GM21786 (cell line): ENCODE measurements around the gene CCDC107.
"Not testable (repeated sequence)": the region's sequence is repeated elsewhere in the genome, so short reads cannot be mapped to it uniquely, and the experiment has no call there.

Experiments used
- ATAC-seq: cut with Tn5 transposase; IDR thresholded peaks from one replicate; pipeline ENCODE4 v1.9.1; 2021; ENCODE audit not compliant: unreplicated experiment

The CCDC107 gene

DNA sequence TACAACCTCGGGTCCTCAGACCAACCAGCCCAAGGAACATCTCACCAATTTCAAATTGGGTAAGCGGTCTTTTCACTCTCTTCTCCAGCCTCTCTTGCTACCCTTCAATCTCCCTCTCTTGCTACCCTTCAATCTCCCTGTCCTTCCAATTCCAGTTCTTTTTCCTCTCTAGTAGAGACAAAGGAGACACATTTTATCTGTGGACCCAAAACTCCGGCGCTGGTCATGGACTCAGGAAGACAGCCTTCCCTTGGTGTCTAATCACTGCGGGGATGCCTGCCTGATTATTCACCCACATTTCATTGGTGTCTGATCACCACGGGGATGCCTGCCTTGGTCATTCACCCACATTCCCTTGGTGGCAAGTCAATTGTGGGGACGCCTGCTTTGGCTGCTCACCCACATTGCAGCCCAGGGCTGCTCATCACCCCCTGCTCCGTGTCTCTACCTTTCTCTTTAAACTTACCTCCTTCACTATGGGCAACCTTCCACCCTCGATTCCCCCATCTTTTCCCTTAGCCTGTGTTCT is 20.6 kb upstream of the CCDC107 start:
- ATAC-seq, result not testable (repeated sequence)

DNA sequence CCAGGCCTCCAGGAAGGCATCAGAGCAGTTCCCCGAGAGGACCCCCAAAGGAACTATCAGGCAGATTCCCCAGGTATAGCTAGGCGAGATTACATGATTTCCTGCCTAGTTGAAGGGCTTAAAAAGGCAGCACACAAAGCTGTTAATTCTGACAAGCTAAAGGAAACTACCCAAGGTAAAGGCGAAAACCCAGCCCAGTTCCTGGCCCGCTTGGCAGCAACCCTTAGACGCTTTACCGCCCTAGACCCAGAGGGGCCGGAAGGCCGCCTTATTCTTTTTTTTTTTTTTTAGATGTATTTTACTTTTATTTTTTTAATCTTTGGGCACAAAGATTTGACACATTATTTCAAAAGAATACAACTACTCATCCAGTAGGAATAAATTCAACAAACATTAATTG is 19.3 kb upstream of the CCDC107 start:
- ATAC-seq, result not testable (repeated sequence)

DNA sequence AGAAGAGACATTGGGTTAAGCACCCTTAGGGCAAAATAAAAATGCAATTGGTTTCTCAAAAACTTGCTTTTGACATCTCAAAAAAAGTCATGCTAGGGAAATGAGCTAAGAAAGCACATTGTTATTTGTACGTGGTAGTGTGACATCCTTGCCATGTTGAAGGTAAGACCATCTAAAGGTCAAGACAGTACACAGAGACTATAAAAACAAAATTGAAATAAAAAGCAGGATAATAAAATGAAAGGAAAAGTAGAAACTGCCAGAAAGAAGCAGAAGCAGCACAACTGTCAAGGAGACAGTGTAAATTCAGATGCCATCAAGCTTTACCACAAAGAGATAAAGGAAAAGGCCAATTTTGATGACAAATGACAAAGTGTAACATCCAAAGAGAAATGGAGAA is 18.9 kb upstream of the CCDC107 start:
- ATAC-seq, result not testable (repeated sequence)

DNA sequence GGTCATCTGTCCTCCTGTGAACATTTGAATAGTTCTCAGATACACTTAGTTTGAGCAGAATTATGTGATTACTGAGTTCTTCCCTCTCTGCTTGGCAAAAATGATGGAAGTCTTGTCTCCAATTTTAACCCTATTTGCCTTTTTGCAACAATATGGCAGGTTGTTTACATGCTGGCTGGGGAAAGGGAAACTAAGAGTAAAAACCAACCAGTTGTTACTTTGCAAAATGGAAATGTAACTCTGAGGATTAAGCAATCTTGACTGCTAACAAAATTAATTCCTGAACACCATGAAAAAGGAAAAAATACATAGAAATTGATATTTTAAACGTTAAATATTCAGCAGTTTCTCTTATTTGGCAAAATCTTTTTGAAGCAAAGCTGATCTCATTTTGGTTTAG is 18.5 kb upstream of the CCDC107 start:
- ATAC-seq, result no peak

DNA sequence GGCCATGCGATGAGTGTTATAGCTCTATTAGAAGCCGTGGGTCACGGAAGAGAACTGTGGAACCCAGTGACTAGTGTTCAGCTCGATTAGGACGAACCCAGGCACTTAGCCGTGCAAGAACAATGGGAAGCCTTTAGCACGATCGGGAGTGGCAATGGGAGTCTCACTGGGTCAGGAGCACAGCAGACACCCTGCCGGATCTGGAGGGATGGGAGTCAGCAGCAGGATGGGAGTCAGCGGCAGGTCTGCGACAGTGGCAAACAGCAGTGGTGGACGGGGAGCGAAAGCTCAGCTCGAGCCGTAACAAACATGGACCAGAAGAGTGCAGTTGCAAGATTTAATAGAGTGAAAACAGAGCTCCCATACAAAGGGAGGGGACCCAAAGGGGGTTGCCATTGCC is 17.7 kb upstream of the CCDC107 start:
- ATAC-seq, result not testable (repeated sequence)

DNA sequence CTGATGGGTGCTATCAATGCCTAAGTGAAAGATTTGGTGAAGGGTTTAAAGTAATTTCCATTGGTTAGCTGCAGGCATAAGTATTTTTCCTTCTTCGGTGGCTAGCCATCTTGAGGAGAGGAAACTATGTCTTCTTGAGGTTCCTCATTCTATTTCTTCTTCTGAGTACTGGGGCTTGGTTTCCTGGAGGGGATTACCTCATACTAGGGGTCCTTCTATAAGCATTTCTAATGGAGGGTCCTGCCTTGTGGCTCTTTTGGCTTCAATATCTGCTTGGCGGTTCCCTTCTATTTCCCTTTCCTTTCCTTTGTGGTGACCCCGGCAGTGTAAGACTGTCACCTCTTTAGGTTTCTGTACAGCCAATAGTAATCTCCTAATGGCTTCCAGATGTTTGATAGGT is 16.6 kb upstream of the CCDC107 start:
- ATAC-seq, result not testable (repeated sequence)

DNA sequence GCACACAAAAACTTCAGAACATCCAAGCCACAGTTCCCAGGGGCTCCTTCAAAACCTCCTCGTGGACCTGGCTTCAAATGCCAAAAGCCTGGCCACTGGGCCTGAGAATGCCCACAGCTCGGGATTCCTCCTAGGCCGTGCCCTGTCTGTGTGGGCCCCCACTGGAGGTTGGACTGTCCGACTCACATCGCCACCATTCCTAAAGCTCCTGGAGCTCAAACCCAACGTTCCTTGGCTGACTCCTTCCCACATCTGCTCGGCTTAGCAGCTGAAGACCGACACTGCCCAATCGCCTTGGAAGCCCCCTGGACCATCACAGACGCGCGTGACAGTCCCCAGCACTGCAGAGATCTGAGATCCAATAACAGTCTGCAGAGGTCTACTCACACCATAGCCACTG is 15.0 kb upstream of the CCDC107 start:
- no peak for ATAC-seq

DNA sequence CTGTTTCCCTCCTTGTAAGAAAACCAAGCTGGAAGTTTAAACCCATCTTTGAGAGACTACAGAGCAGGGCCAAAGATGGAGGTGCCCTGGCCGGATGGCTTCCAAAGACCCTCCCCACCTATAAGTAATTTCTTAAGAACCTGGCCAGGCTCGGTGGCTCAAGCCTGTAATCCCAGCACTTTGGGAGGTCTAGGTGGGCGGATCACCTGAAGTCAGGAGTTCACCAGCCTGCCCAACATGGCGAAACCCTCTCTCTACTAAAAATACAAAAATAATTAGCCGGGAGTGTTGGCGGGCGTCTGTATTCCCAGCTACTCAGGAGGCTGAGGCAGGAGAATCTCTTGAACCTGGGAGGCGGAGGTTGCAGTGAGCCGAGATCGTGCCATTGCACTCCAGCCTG is 12.4 kb upstream of the CCDC107 start:
- not testable (repeated sequence) for ATAC-seq

DNA sequence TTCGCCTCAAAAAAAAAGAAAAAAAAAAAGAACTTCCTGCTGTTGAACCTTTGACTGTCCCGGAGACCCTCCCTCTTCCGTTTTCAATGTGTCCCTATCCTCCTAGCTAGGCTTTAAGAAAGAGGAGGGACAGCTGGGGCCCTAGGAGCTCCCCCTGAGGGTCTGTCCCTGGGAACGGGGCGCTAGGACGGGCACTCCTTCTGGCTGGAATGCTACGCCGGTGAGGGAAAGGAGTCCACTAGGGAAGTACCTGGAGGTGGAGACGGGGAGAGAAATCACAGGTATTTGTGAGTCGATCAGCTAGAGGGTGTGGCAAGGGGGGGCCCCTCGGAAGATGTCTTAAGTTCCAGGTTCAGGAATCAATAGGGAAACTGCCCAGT is 11.9 kb upstream of the CCDC107 start:
- no peak for ATAC-seq

DNA sequence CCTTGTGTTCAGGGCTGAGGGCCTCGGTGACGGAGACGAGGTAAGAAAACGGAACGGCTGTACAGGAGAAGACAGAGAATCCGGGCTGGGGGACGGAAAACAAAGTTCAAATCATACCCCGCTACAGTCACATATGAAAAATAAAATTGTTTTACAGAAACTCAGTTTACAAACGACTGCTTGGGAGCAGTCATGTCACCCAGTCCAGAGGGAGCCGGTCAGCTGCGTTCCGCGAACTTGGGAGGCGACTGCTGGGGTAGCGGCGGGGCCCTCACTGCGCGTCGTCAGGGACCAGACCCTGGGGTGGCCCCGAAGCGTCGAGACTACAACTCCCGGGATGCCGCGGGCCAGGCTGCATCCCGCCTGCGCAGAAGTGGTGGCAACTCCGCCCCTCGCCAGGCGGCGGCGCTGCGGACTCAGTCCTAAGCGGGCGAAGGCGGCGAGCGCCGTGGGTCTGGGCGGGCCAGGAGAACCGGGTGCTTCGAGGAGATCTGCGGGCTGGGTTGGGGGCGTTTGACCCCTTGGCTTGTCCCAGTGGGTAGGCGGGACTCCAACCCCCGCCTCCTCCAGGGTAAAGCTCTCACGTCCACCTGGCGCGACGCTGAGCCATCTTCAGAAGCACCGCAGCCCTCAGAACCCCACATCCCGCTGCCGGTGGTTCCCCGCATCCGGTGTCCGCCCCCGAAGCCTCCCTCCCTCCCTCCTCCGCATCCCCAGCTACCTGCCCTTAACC is 11.4 kb upstream of the CCDC107 start:
- peak; percentile 86 for ATAC-seq

DNA sequence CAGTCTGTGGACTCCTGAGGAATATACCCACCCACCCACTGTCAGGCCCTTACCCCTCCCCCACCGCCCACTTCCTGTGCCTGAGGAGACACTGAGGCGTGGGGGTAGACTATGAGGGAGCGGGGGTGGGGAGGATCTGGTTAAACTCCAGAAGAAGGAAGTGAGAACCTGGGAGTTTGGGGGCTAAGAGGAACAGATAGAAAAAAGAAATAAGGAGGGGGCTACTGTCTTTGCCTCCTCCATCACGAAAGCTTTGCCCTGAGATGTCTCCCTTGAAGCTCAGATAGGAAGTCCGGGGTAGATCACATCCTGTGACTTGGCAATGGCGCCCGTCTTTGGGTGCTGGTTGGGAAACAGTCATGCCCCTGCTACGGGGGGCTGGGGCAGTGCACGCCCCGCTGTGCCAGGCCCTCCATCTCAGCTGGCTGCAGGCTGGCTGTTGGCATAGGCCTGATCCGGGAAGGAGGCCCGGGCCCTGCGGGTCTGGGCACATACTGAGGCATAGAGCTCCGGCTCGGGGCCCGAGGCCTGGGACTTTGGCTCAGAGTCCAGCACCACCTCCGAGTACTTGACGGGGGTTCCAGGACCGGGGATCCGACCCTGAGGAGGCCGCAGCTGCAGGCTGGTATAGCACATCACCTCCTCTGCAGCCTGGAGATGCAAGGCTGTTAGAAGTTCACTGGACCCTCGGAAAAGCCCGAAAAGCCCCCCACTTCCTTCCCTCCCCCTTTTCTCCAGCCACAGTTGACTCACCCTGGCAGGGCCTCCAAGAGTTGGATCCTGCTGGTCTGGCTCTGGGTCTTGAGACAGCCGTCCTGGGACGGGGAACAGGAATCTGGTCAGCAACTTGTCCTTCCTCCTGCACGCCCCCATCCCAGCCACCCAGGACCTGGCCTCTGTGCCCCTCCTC is 8.4 kb upstream of the CCDC107 start:
- ATAC-seq, result no peak

DNA sequence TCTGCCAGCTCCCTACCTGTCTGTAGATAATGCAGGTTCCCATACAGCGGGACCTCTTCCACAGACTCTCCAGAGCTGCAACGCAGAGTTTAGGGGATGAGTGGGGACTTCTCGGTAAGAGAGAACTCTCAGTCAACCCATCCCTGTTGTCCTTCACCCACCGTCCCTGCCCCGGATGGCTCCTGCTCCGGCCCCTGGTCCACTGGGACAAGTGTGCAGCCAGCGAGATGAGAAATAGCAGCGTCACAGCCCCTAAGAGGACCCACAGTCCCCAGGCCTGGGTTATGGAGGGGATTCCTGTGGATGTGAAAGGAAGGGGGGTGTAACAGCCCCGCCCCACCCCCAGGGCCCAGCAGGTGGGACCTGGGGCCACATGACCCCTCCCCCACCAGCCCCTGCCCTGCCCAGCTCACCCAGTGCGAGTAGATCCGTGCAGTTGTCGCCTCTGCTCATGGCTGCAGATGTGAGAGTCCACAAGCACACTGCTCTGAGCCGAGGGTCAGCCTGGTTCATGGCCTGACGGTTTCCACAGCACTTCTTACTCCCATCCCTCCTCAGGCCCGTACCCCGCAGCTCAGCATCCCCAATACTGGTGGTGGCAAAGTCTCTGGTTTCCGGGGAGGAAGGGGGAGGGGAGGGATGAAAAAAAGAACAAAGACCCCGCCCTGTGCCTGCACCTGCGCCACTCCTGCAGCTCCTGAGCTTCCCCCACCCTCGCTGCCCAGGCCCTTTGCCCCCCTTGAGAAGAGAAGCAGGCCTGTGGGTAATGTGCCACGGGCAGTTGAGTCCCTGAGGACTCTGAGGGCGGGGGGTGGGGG is 7.5 kb upstream of the CCDC107 start, which contains the start of gene SIT1:
Gene SIT1, minus strand, starts transcription at position 591 of the 818 bp plus-strand sequence. Its CDS starts 78 bp downstream, at position 513.
- no peak for ATAC-seq

DNA sequence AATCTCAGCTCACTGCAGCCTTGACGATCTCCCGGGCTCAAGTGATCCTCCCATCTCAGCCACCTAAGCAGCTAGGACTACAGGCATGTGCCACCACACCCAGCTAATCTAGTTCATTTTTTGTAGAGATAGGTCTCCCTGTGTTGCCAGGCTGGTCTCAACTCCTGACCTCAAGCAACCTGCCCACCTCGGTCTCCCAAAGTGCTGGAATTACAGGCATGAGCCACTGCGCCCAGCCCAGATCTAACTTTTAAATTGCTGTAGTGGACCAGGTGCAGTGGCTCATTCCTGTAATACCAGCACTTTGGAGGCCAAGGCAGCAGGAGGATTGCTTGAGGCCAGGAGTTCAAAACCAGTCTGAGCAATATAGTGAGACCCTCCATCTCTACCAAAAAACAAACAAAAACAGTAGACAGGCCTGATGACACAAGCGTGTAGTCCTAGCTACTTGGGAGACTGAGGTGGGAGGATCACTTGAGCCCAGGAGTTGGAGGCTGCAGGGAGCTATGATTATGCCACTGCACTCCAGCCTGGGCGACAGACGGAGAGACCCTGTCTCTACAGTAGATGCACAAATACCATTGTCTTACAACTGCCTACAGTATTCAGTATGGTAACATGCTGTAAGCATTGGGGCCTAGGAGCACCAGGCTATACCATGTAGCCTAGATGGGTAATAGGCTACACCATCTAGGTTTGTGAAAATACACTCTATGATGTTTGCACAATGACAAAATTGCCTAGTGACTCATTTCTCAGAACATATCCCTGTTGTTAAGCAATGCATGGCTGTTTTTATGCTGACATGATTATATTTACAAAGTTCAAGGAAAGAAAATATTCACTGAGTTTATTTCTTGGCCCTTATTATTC is 5.9 kb upstream of the CCDC107 start:
- ATAC-seq, result no peak

DNA sequence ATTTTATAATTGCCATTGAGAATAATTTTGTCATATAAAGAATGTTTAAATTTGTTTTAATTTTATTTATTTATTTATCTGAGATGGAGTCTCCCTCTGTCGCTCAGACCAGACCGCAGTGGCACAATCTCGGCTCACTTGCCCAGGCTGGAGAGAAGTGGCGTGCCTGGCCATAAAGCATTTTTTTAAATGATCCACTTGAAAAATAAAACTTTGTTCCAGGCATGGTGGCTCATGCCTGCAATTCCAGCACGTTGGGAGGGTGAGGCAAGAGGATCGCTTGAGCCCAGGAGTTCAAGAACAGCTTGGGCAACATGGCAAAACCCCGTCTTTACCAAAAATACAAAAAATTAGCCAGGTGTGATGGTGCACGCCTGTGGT is 5.3 kb upstream of the CCDC107 start:
- no peak for ATAC-seq

DNA sequence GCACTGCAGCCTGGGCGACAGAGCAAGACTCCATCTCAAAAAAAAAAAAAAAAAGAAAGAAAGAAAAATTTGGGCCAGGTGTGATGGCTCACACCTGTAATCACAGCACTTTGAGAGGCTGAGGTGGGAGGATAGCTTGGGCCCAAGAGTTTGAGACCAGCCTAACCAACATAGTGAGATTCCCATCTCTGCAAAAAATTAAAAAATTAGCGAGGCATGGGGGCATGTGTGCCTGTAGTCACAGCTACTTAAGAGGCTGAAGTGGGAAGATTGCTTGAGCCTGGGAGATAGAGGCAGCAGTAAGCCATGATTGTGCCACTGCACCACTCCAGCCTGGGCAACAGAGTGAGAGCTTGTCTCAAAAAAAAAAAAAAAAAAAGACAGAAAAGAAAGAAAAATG is 4.5 kb upstream of the CCDC107 start:
- no peak for ATAC-seq

DNA sequence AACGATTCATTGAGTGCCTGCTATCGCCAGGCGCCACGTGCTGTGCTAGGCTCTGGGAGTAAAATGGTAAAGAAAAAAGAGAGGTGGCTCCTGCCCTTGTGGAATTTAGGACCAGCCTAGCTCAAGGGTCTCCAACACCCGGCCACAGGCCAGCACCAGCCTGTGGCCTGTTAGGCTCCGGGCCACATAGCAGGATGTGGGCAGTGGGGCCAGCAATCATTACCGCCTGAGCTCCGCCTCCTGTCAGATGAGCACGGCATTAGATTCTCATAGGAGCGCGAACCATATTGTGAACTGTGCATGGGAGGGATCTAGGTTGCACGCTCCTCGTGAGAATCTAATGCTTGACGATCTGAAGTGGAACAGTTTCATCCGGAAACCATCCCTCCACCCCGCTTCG is 1.7 kb upstream of the CCDC107 start:
- ATAC-seq, result no peak

DNA sequence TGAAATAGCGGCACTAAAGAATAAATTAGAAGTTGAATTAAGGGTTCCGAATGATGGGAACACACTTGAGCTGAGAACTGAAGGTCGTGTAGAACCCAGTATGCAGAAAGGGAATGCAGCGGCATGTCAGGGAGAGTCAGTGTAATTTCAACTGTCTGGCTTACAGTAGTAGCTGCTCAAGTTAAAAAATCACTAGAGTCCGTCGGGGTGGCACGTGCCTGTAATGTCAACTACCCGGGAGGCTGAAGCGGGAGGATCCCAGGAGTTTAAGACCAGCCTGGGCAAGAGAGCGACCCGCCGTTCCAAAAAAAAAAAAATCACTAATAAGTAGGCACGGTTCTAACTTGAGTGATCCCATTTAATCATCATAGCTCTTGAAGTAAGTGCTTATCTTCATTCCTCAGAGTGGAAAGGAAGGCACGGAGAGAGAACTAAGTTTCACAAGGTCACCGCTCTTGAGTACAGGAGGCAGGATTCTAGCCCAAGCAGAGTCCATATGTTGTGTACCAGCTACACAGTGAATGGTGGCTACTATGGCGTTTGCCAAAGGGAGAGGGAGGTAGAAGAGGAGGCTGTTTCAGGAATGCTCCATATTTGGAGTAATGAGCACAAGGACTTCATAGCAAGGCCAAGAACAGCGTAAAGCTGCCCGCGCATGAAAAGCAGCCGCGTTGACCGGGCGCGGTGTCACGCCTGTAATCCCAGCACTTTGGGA is 1.1 kb upstream of the CCDC107 start:
- ATAC-seq, result no peak

DNA sequence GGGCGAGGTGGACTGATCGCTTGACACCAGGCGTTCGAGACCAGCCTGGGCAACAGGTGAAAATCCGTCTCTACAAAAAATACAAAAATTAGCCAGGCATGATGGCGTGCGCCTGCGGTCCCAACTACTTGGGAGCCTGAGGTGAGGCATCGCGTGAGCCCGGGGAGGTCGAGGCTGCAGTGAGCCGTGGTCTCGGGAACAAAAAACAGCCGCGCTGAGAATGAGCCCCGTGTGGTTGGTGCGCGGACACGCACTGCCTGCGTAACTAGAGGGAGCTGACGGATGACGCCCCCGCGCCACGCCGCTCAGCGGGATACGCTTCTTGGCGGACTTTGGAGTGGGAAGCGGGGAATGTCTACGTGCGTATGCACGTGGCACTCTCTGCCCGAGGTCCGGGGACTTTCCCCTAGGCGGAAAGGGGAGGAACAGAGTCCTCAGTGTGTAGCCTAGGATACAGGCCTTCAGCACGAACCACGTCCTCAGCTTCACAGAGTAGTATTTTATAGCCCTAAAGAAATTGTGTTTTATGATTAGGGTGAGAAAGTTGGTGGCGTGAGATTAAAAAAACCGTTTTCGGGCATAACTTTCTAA is 451 bp upstream of the CCDC107 start, which contains the start of gene RMRP:
Gene RMRP, minus strand, starts transcription at position 474 of the 591 bp plus-strand sequence.
- ATAC-seq, result peak; percentile 86

DNA sequence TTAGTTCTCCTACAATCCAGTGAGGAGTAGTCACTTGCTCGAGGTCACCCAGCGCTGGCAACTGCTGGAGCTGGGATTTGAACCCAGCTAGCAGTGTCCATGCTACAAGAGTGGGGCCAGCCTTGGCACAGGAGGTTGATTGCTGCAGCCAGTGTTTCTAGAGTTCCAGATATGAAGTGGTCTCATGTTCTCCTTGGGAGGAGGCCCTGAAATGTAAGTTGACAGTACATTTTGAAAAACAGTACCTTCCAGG is 802 bp downstream of the CCDC107 start:
- no peak for ATAC-seq
